Breast epithelium (tissue), 4 donors: ENCODE measurements around the gene SDS. TPM values are rescaled to one million over a fixed set of nuclear protein-coding genes. Genes with fewer than 3 reads are reported as not detected.

Source experiments
- DNase-seq, 2 donors: peaks; one replicate each; pipeline ENCODE4 v3.0.0-alpha.2; 2019; ENCODE audit warnings: low spot score in 2 of 2
- H3K27ac ChIP-seq, 2 donors: fragments of 200-600 bp; sonication (generic) in 1 of 2; one replicate each; pipeline ENCODE4 v1.5.1; 2016 to 2019; ENCODE audit warnings: mild to moderate bottlenecking in 1 of 2
- H3K27me3 ChIP-seq, 2 donors: fragments of 200-600 bp; sonication (generic) in 1 of 2; one replicate each; pipeline versions ENCODE4 v1.5.1 to v1.6.0; 2017 to 2019; ENCODE audit warnings: control low read depth in 1 of 2, mild to moderate bottlenecking in 1 of 2
- H3K36me3 ChIP-seq: fragments of 200-600 bp; one replicate; pipeline ENCODE4 v1.5.1; 2019
- H3K4me1 ChIP-seq, 2 donors: fragments of 200-600 bp; sonication (generic); one replicate each; pipeline ENCODE4 v1.5.1; 2016 to 2019; ENCODE audit warnings: control low read depth in 1 of 2
- H3K4me3 ChIP-seq, 3 donors: fragments of 200-600 bp; sonication (generic); 1 replicate in 2 of 3; 2 replicates in 1 of 3; pipeline ENCODE4 v1.5.1; 2016 to 2019; ENCODE audit warnings: mild to moderate bottlenecking in 3 of 3, moderate library complexity in 2 of 3
- H3K9me3 ChIP-seq, 2 donors: fragments of 200-600 bp; sonication (generic) in 1 of 2; one replicate each; pipeline ENCODE4 v1.5.1; 2016 to 2019; ENCODE audit warnings: control low read depth in 1 of 2
- CTCF ChIP-seq, 3 donors: fragments of 450-650 bp; IDR thresholded peaks; one replicate each; pipeline ENCODE4 v1.5.1; 2016 to 2017; ENCODE audit warnings: antibody characterized with exemption in 3 of 3, mild to moderate bottlenecking in 3 of 3, moderate library complexity in 3 of 3
- POLR2A ChIP-seq: fragments of 450-650 bp; IDR thresholded peaks from one replicate; pipeline ENCODE4 v1.6.1; 2016; ENCODE audit warnings: antibody characterized with exemption, mild to moderate bottlenecking, moderate library complexity
- POLR2AphosphoS5 ChIP-seq, 3 donors: sonication (generic); formaldehyde crosslinking; IDR thresholded peaks; one replicate each; pipeline ENCODE4 v1.6.1; 2017; ENCODE audit warnings: antibody characterized with exemption in 3 of 3
- intact Hi-C: fragments of 100-400 bp; cut with DNase I; formaldehyde crosslinking; loops from one replicate; pipeline ENCODE4 v1.15.1; 2023; ENCODE audit warnings: low total_unique reads
- total RNA-seq, 3 donors: library from RNA; depleted of rRNA; stranded (reverse); fragments of >200 nt; gene quantifications; one replicate each; pipeline ENCODE4 v1.1.0, GENCODE V29; 2016

The SDS gene
- total RNA-seq, 3 donors from 2014 or later: 0.66 to 12.0 (median 0.80) TPM

DNA sequence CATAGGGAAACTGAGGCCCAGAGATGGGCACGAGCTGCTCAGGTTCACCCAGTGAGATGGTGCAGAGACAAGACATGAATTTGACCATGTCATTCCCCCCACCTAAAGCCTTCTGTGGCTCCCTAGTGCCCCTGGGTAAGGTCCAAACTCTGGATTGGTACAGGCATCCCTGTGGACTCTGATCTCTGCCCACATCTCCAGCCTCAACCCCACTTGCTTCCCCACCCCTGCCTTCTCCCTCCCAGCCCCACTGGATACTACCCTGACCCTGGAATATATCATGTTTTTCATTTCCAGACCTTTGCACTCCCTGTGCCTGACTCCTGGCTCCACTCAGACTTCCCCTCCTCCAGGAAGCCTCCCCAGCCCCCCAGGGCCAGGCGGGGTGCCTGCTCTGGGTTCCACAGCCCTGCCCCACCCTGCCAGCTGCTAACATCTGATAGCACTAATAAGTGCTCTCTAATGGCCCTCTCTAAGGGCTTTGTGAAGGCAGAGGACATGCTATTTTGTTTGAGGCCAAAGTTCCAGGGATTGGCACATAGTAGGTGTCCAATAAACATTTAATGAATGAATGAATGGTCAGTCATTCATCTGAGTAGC is 17.4 kb upstream of the SDS start:
- intact Hi-C loops: no loop called here
- no peaks in the 10 kb centered on the region for H3K27me3 ChIP-seq
- DNase-seq: no peak
- no peaks in the 10 kb centered on the region for H3K9me3 ChIP-seq
- no peak overlapping the region for H3K4me3 ChIP-seq
- no peaks in the 10 kb centered on the region for H3K36me3 ChIP-seq
- H3K27ac ChIP-seq: no peak overlapping the region
- TF ChIP-seq CTCF (IDR thresholded peaks at IDR 0.05): no peak
- H3K4me1 ChIP-seq: no peaks in the 10 kb centered on the region

GRCh38 chr12:113418213-113418879 is 14.7 kb upstream of the SDS start:
- H3K9me3 ChIP-seq: no peaks in the 10 kb centered on the region
- H3K27ac ChIP-seq: no peak overlapping the region
- DNase-seq: no peak

DNA sequence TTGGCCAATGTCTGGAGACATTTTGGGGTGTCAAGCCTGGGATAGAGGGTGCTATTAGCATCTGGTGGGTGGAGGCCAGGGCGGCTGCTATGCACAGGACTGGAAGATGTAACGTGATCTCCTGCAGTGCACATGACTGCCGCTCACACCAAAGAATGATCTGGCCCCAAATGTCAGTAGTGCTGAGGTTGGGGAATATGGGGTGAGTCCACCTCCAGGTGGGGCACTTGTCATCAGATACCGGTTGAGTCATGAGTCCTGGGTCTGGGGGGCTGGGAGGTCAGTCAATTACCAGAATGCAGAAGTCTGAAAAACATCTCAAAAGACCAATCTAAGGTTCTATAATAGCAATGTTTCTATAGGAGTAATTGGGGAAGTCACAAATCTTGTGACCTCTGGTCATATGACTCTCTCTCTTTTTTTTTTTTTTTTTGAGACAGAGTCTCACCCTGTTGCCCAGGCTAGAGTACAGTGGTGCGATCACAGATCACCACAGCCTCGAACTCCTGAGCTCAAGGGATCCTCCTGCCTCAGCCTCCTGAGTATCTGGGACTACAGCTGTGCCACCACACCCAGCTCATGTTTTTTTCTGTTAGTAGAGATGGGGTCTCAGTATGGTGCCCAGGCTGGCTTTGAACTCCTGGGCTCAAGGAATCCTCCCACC is 12.5 kb upstream of the SDS start:
- Histone ChIP-seq H3K4me3 (no peak overlapping the region), H3K27me3 (no peaks in the 10 kb centered on the region), H3K9me3 (no peaks in the 10 kb centered on the region), H3K4me1 (no peaks in the 10 kb centered on the region), H3K36me3 (no peaks in the 10 kb centered on the region), H3K27ac (no peak overlapping the region)
- DNase-seq: no peak
- intact Hi-C loops: no loop called here
- TF ChIP-seq POLR2A: no peak
- no peak for TF ChIP-seq CTCF (IDR thresholded peaks at IDR 0.05)
- TF ChIP-seq POLR2AphosphoS5 (IDR thresholded peaks at IDR 0.05): no peak

More at GRCh38 chr12:113418213-113418879, 14.7 kb upstream of the SDS start:
- no peak overlapping the region for H3K4me3 ChIP-seq
- no peaks in the 10 kb centered on the region for H3K4me1 ChIP-seq
- intact Hi-C loops: no loop called here
- TF ChIP-seq POLR2A: no peak
- TF ChIP-seq POLR2AphosphoS5 (IDR thresholded peaks at IDR 0.05): no peak
- TF ChIP-seq CTCF (IDR thresholded peaks at IDR 0.05): no peak
- H3K27me3 ChIP-seq: no peaks in the 10 kb centered on the region
- H3K36me3 ChIP-seq: no peaks in the 10 kb centered on the region

- no peaks in the 10 kb centered on the region for H3K9me3 ChIP-seq
- intact Hi-C loops: no loop called here
- no peak for TF ChIP-seq CTCF (IDR thresholded peaks at IDR 0.05)
- TF ChIP-seq POLR2A: no peak
- no peak for TF ChIP-seq POLR2AphosphoS5 (IDR thresholded peaks at IDR 0.05)
- no peaks in the 10 kb centered on the region for H3K4me1 ChIP-seq
- no peaks in the 10 kb centered on the region for H3K36me3 ChIP-seq
- no peak overlapping the region for H3K4me3 ChIP-seq
- no peak overlapping the region for H3K27ac ChIP-seq
- DNase-seq: no peak
- H3K27me3 ChIP-seq: no peaks in the 10 kb centered on the region
These were observed 10.9 kb upstream of the SDS start for GRCh38 chr12:113414519-113415038.

- H3K36me3 ChIP-seq: no peaks in the 10 kb centered on the region
- DNase-seq: no peak
- TF ChIP-seq CTCF (IDR thresholded peaks at IDR 0.05) (no peak), POLR2A (no peak), POLR2AphosphoS5 (IDR thresholded peaks at IDR 0.05) (no peak)
- no peak overlapping the region for H3K27ac ChIP-seq
- intact Hi-C loops: no loop called here
- no peaks in the 10 kb centered on the region for H3K9me3 ChIP-seq
- H3K4me1 ChIP-seq: no peaks in the 10 kb centered on the region
- H3K4me3 ChIP-seq: no peak overlapping the region
- no peaks in the 10 kb centered on the region for H3K27me3 ChIP-seq
These were observed 9.8 kb upstream of the SDS start for GRCh38 chr12:113413488-113413939.
